ENCODE measurements around the gene TSGA10IP. TPM values are rescaled to one million over a fixed set of nuclear protein-coding genes. Genes with fewer than 3 reads are reported as not detected.

TSGA10IP gene
- total and polyA plus RNA-seq, 12 donors, result 0.01 TPM; not detected in 11

GRCh38 chr11:66003291-66003690 lies 58.0 kb downstream of the TSGA10IP start:
- no peak for TF ChIP-seq CTCF (IDR thresholded peaks at IDR 0.05)
- Histone ChIP-seq H3K27me3 (no peaks in the 10 kb centered on the region), H3K36me3 (peaks cover 0 to 57% (median 30%) of the 10 kb centered on the region in 9 donors), H3K9me3 (no peaks in the 10 kb centered on the region), H3K4me3 (peak overlapping the region in 9 of 10 donors; percentile 73 to 99 (median 91)), H3K4me1 (peaks cover 10 to 48% (median 24%) of the 10 kb centered on the region in 9 donors), H3K27ac (peak overlapping the region in 9 of 10 donors; percentile 87 to 98 (median 95))
- 68 to 72% methylated on average over 6 of the region's 6 CpGs for WGBS, 2 donors
- ATAC-seq (no peak), DNase-seq (no peak)
- intact Hi-C loops (cut with DNase I), result loop anchor here in 3 of 10 donors (2.0 to 5.0 kb wide), 2 partner anchors 41 to 50 kb away; partner anchors contain the start of genes SART1 (in 3 of the 3) and SF3B2 (in 1 of the 3)

- Histone ChIP-seq H3K9me3 (no peaks in the 10 kb centered on the region), H3K27me3 (no peaks in the 10 kb centered on the region), H3K4me3 (no peak overlapping the region), H3K4me1 (peaks cover 10 to 47% (median 24%) of the 10 kb centered on the region in 9 donors), H3K36me3 (peaks cover 0 to 48% (median 22%) of the 10 kb centered on the region in 9 donors), H3K27ac (no peak overlapping the region)
- intact Hi-C loops (cut with DNase I), result loop anchor here in 3 of 10 donors (5.0 kb wide), 1 partner anchor 42 kb away; the partner anchor contains the start of gene SART1 (in 3 of the 3)
- DNase-seq (no peak), ATAC-seq (no peak)
- no peak for TF ChIP-seq CTCF (IDR thresholded peaks at IDR 0.05)
- WGBS, 2 donors, result 72 to 77% methylated on average over 4 of the region's 4 CpGs
These were observed 58.9 kb downstream of the TSGA10IP start for GRCh38 chr11:66004186-66004585.

- no peak for DNase-seq
- TF ChIP-seq CTCF (IDR thresholded peaks at IDR 0.05), result no peak
- H3K9me3 ChIP-seq, result no peaks in the 10 kb centered on the region
- 83 to 85% methylated on average over 13 of the region's 13 CpGs for WGBS, 2 donors
- no peak overlapping the region for H3K4me3 ChIP-seq
- peaks cover 0 to 13% (median under 1%) of the 10 kb centered on the region in 7 donors for H3K27me3 ChIP-seq
- H3K36me3 ChIP-seq, result peaks cover 0 to 35% (median 12%) of the 10 kb centered on the region in 9 donors
- peaks cover 4 to 26% (median 11%) of the 10 kb centered on the region in 9 donors for H3K4me1 ChIP-seq
- intact Hi-C loops (cut with DNase I), result no loop called here
- no peak overlapping the region for H3K27ac ChIP-seq
- no peak for ATAC-seq
These were observed 61.0 kb downstream of the TSGA10IP start for GRCh38 chr11:66006134-66006890.

- Histone ChIP-seq H3K27me3 (peaks cover 2 to 18% (median 6%) of the 10 kb centered on the region in 7 donors), H3K4me3 (no peak overlapping the region), H3K9me3 (no peaks in the 10 kb centered on the region), H3K27ac (no peak overlapping the region), H3K4me1 (peaks cover 4 to 26% (median 11%) of the 10 kb centered on the region in 9 donors), H3K36me3 (peaks cover 0 to 35% (median 12%) of the 10 kb centered on the region in 9 donors)
- TF ChIP-seq CTCF (IDR thresholded peaks at IDR 0.05), result no peak
- 74 to 88% methylated on average over 4 of the region's 4 CpGs for WGBS, 2 donors
- ATAC-seq, result no peak
- no peak for DNase-seq
- intact Hi-C loops (cut with DNase I), result no loop called here
These were observed 61.6 kb downstream of the TSGA10IP start for GRCh38 chr11:66006891-66007176.
